SK-N-SH (cell line): ENCODE data around the gene TBCEL. TPM values are rescaled to one million over a fixed set of nuclear protein-coding genes. Genes with fewer than 3 reads are reported as not detected.
"Not testable (repeated sequence)": the region's sequence is repeated elsewhere in the genome, so short reads cannot be mapped to it uniquely, and the experiment has no call there.

Experiments
- CTCF ChIA-PET: fragments of 300-600, 350-600 bp; formaldehyde crosslinking; extraction: SDS; loops from one replicate; lab custom pipeline; 2021; lab: Yijun Ruan, JAX
- POLR2A ChIA-PET: fragments of 350-600 bp; sonication (Branson Sonifier 250); formaldehyde crosslinking; extraction: SDS; loops from one replicate; lab custom pipeline; 2020; ENCODE audit warnings: antibody characterized with exemption, inconsistent platforms; lab: Yijun Ruan, JAX
- DNase-seq: peaks from one replicate; pipeline ENCODE4 v3.0.0; 2012
- H2AFZ ChIP-seq: fragments of 200-600 bp; sonication (generic); 2 replicates; pipeline ENCODE4 v1.8.1; 2016; ENCODE audit warnings: antibody characterized with exemption, mild to moderate bottlenecking, low read depth
- H3F3A ChIP-seq: fragments of 200-600 bp; sonication (generic); replicated peaks from 2 replicates; pipeline ENCODE3; 2016; ENCODE audit warnings: antibody characterized with exemption, mild to moderate bottlenecking; ENCODE audit not compliant: insufficient read depth
- H3K27ac ChIP-seq, 2 experiments: fragments of 200-500 bp in 1 of 2; fragments of 200-600 bp in 1 of 2; sonication (Bioruptor generic) in 1 of 2; sonication (generic), shearing (Covaris generic) in 1 of 2; 2 replicates each; pipeline versions ENCODE4 v1.5.1 to v1.6.1; 2014 to 2016; ENCODE audit warnings: low read depth in 2 of 2, inconsistent platforms in 1 of 2, low read length in 1 of 2, mild to moderate bottlenecking in 1 of 2, mixed read lengths in 1 of 2
- H3K27me3 ChIP-seq: fragments of 200-600 bp; sonication (generic), shearing (Covaris generic); 2 replicates; pipeline ENCODE4 v1.6.1; 2016; ENCODE audit warnings: mixed run types; ENCODE audit not compliant: insufficient read depth
- H3K36me3 ChIP-seq, 2 experiments: fragments of 200-500 bp in 1 of 2; fragments of 200-600 bp in 1 of 2; sonication (Bioruptor generic) in 1 of 2; sonication (generic) in 1 of 2; replicated peaks in 1 of 2; 2 replicates each; pipeline versions ENCODE3 to v1.5.1; 2014 to 2016; ENCODE audit warnings: low read length in 1 of 2, mild to moderate bottlenecking in 1 of 2; ENCODE audit not compliant: insufficient read depth in 2 of 2, control insufficient read depth in 1 of 2
- H3K4me1 ChIP-seq, 2 experiments: fragments of 200-500 bp in 1 of 2; fragments of 200-600 bp in 1 of 2; sonication (Bioruptor generic) in 1 of 2; sonication (generic), shearing (Covaris generic) in 1 of 2; 2 replicates each; pipeline versions ENCODE4 v1.5.1 to v1.6.1; 2014 to 2016; ENCODE audit warnings: low read depth in 1 of 2, low read length in 1 of 2, mixed run types in 1 of 2; ENCODE audit not compliant: insufficient read depth in 2 of 2, control insufficient read depth in 1 of 2
- H3K4me2 ChIP-seq: fragments of 200-600 bp; sonication (generic), shearing (Covaris generic); 2 replicates; pipeline ENCODE4 v1.6.1; 2017; ENCODE audit warnings: mixed run types
- H3K4me3 ChIP-seq, 2 experiments: fragments of 200-500 bp in 1 of 2; fragments of 200-600 bp in 1 of 2; sonication (Bioruptor generic) in 1 of 2; sonication (generic), shearing (Covaris generic) in 1 of 2; 2 replicates each; pipeline versions ENCODE4 v1.5.1 to v1.8.1; 2014 to 2016; ENCODE audit warnings: low read depth in 2 of 2, inconsistent platforms in 1 of 2, low read length in 1 of 2, mild to moderate bottlenecking in 1 of 2, mixed read lengths in 1 of 2, moderate library complexity in 1 of 2
- H3K79me2 ChIP-seq: fragments of 200-600 bp; sonication (generic); 2 replicates; pipeline ENCODE4 v1.8.1; 2017; ENCODE audit warnings: mild to moderate bottlenecking; ENCODE audit not compliant: insufficient read depth
- H3K9ac ChIP-seq: fragments of 200-600 bp; sonication (generic); 2 replicates; pipeline ENCODE4 v1.6.1; 2017; ENCODE audit warnings: mixed run types
- H3K9me2 ChIP-seq: fragments of 200-600 bp; sonication (generic); 2 replicates; pipeline ENCODE4 v1.6.1; 2017; ENCODE audit warnings: mixed run types
- H3K9me3 ChIP-seq: fragments of 200-600 bp; sonication (generic); 2 replicates; pipeline ENCODE4 v1.6.1; 2017; ENCODE audit warnings: mixed run types, mild to moderate bottlenecking, moderate library complexity
- H4K20me1 ChIP-seq: fragments of 200-600 bp; sonication (generic); 2 replicates; pipeline ENCODE4 v1.6.1; 2017; ENCODE audit warnings: mild to moderate bottlenecking, mixed run types; ENCODE audit not compliant: insufficient read depth
- EZH2phosphoT487 ChIP-seq: fragments of 200-600 bp; sonication (generic); IDR thresholded peaks from 2 replicates; pipeline ENCODE4 v1.6.1; 2017; ENCODE audit warnings: low read depth, mixed run types, mild to moderate bottlenecking, antibody characterized with exemption, moderate library complexity, borderline replicate concordance
- FOSL2 ChIP-seq: IDR thresholded peaks from 2 replicates; pipeline ENCODE4 v1.4.0; 2012; ENCODE audit warnings: low read depth, mild to moderate bottlenecking, moderate library complexity, borderline replicate concordance
- GABPA ChIP-seq: IDR thresholded peaks from 2 replicates; pipeline ENCODE4 v1.4.0; 2012; ENCODE audit warnings: low read depth, mild to moderate bottlenecking
- GATA2 ChIP-seq: sonication (generic); formaldehyde crosslinking; IDR thresholded peaks from 2 replicates; pipeline ENCODE4 v1.5.0; 2020; ENCODE audit warnings: mild to moderate bottlenecking, missing genetic modification reagents
- JUND ChIP-seq: IDR thresholded peaks from 2 replicates; pipeline ENCODE4 v1.4.0; 2012
- NFIC ChIP-seq: IDR thresholded peaks from 2 replicates; pipeline ENCODE4 v1.4.0; 2012; ENCODE audit warnings: borderline replicate concordance
- RFX5 ChIP-seq: IDR thresholded peaks from 2 replicates; pipeline ENCODE4 v1.6.1; 2012; ENCODE audit warnings: mild to moderate bottlenecking, improper control_type of control experiment, low read length
- RXRA ChIP-seq: IDR thresholded peaks from 2 replicates; pipeline ENCODE4 v1.4.0; 2012; ENCODE audit warnings: low read depth, mild to moderate bottlenecking, borderline replicate concordance
- TCF12 ChIP-seq: IDR thresholded peaks from 2 replicates; pipeline ENCODE4 v1.4.0; 2012
- TEAD4 ChIP-seq: IDR thresholded peaks from 2 replicates; pipeline ENCODE4 v1.4.0; 2012; ENCODE audit warnings: mild to moderate bottlenecking, borderline replicate concordance; ENCODE audit not compliant: insufficient read depth
- YY1 ChIP-seq: IDR thresholded peaks from 2 replicates; pipeline ENCODE4 v1.4.0; 2012; ENCODE audit warnings: low read depth, mild to moderate bottlenecking
- WGBS: methylation state at CpG from one replicate; pipeline ENCODE4 v1.1.6; 2017; ENCODE audit warnings: low lambda C conversion rate; 5-methylcytosine and 5-hydroxymethylcytosine counted together
- polyA plus RNA-seq, 3 experiments: library from polyadenylated mRNA; depleted of rRNA; stranded (reverse); fragments of >200 nt; gene quantifications; 2 replicates each; pipeline ENCODE4 v1.2.3, GENCODE V29; 2012
- TF ChIP-seq, protein P1 (sequence below): IDR thresholded peaks from 2 replicates; pipeline ENCODE4 v1.4.0; 2012; ENCODE audit warnings: low read depth, borderline replicate concordance
- TF ChIP-seq, protein P2 (sequence below): IDR thresholded peaks from 2 replicates; pipeline ENCODE4 v1.4.0; 2012; ENCODE audit warnings: low read depth
- TF ChIP-seq, protein P3 (sequence below): fragments of 200-600 bp; sonication (generic); IDR thresholded peaks from 2 replicates; pipeline ENCODE4 v1.6.1; 2017; ENCODE audit warnings: antibody characterized with exemption, mild to moderate bottlenecking, moderate library complexity

TBCEL gene
- polyA plus RNA-seq, 1 of the 3 experiments (the other 2 are of a cell fraction), result 5.9 TPM

DNA sequence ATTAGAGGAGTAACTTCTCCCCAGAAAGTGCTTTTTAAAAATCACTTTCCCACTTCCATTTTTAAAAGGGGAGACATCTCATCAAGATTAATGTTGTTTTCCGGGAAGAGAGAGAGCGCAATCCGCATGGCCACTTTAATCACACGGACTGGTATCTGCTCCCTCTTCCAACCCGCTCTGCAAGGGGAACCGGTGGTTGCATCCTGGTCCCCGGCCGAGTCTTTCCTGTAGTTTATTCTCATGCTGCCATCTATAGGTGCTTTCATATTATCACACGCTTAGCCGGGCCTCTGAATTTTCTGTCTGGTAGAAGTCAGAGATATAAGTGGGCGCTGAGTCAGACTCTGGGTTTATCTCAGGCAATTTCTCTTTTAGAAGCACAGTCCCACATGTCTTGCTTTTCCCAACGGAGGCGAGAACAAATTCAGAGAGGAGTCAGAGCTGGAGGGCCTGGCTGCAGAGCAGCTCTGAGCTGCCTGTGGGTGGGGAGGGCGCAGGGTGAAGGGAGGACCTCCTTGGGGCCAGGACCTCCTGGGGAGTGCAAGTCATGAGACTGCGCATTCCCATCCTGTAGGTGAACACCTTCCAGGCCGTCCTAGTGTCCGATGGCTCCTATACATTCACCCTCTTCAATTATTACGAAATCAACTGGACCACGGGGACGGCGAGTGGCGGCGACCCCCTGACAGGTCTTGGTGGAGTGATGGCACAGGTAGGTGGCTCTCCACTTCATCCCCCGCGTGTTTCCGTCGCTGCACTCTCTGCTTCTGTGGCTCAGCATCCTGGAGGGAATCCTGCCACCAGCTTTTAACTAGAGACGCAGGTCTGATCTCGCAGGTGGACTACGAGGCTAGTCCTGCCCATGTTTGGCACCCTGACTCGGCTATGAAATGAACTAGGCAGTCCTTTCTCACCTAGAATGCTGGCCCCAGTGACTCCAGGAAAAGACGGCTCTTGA, 88.9 kb downstream of the TBCEL start (continued):
- TF ChIP-seq, protein P1, sequence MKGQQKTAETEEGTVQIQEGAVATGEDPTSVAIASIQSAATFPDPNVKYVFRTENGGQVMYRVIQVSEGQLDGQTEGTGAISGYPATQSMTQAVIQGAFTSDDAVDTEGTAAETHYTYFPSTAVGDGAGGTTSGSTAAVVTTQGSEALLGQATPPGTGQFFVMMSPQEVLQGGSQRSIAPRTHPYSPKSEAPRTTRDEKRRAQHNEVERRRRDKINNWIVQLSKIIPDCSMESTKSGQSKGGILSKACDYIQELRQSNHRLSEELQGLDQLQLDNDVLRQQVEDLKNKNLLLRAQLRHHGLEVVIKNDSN, result no peak
- no peak for TF ChIP-seq TEAD4
- no peak for TF ChIP-seq RXRA
- TF ChIP-seq RFX5, result no peak
- no peak for TF ChIP-seq YY1
- no peak for TF ChIP-seq JUND
- no peak for TF ChIP-seq FOSL2
- no peak for TF ChIP-seq GABPA
- TF ChIP-seq, protein P2, sequence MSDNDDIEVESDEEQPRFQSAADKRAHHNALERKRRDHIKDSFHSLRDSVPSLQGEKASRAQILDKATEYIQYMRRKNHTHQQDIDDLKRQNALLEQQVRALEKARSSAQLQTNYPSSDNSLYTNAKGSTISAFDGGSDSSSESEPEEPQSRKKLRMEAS, result no peak
- no peak for TF ChIP-seq NFIC

DNA sequence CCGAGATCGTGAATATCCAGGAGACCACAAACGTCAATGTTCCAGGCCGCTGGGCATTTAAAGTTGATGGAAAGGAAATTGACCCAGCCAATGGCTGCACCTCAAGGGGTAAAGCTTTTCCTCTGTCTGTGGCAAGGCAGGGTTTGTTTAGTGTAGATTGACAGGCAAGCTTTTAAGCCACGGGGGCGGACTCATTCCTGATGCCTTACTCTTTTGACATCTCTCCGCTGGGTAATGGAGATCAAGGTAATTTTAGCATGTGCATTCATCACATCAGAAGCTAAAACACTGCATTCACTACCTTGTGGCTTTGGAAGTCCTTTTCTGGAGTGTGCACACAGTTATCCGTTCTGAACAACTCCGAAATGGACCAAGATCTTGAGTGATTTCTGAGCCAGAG, 89.7 kb downstream of the TBCEL start:
- no peak overlapping the region for H3K9ac ChIP-seq
- no peaks in the 10 kb centered on the region for H4K20me1 ChIP-seq
- no peaks in the 10 kb centered on the region for H3K36me3 ChIP-seq
- H3K79me2 ChIP-seq, result no peaks in the 10 kb centered on the region
- no peaks in the 10 kb centered on the region for H3K27me3 ChIP-seq
- H2AFZ ChIP-seq, result no peak overlapping the region
- H3K4me2 ChIP-seq, result no peak overlapping the region
- H3K9me3 ChIP-seq, result no peaks in the 10 kb centered on the region
- TF ChIP-seq, protein P3, sequence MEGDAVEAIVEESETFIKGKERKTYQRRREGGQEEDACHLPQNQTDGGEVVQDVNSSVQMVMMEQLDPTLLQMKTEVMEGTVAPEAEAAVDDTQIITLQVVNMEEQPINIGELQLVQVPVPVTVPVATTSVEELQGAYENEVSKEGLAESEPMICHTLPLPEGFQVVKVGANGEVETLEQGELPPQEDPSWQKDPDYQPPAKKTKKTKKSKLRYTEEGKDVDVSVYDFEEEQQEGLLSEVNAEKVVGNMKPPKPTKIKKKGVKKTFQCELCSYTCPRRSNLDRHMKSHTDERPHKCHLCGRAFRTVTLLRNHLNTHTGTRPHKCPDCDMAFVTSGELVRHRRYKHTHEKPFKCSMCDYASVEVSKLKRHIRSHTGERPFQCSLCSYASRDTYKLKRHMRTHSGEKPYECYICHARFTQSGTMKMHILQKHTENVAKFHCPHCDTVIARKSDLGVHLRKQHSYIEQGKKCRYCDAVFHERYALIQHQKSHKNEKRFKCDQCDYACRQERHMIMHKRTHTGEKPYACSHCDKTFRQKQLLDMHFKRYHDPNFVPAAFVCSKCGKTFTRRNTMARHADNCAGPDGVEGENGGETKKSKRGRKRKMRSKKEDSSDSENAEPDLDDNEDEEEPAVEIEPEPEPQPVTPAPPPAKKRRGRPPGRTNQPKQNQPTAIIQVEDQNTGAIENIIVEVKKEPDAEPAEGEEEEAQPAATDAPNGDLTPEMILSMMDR, result no peak
- TF ChIP-seq GATA2 (CRISPR knock-in tag), result no peak
- TF ChIP-seq TCF12, result no peak
- TF ChIP-seq EZH2phosphoT487, result no peak
- ChIA-PET CTCF (interaction anchor here (1.0 to 6.3 kb wide), 9 partner anchors 9 to 596 kb away, joined by 3 to 37 read pairs (median 4); no protein-coding TSS in a partner anchor), POLR2A (no interaction called here)
- no peak overlapping the region for H3K27ac ChIP-seq
- no peaks in the 10 kb centered on the region for H3F3A ChIP-seq
- 70% methylated on average over 6 of the region's 9 CpGs for WGBS
- no peak for DNase-seq
- no peak overlapping the region for H3K4me3 ChIP-seq
- peaks cover 0 to 17% of the 10 kb centered on the region in 2 experiments; a peak in 2 of 4 replicates for H3K4me1 ChIP-seq
- H3K9me2 ChIP-seq, result no peaks in the 10 kb centered on the region

DNA sequence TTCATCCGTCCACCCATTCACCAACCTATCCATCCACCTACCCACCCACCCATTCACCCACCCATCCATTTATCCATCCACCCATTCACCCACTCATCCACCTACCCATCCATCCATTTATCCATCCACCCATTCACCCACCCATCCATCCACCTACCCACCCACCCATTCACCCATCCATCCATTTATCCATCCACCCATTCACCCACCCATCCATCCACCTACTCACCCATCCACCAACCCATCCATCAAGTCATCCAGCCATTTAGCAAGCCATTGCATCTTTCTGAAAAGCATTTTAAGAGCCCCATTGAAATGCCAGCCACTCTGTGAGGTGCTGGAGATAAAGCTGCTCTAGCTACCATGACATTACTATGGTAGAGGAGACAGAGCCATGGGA, 91.1 kb downstream of the TBCEL start:
- H4K20me1 ChIP-seq, H3K9ac ChIP-seq, DNase-seq, H3K27me3 ChIP-seq, H3K79me2 ChIP-seq, H3K4me3 ChIP-seq, POLR2A ChIA-PET, H2AFZ ChIP-seq, H3K9me2 ChIP-seq, H3K4me2 ChIP-seq, H3K36me3 ChIP-seq, H3F3A ChIP-seq, H3K4me1 ChIP-seq, H3K9me3 ChIP-seq, H3K27ac ChIP-seq: not testable (repeated sequence)
- 74% methylated on average over 1 of the region's 1 CpG for WGBS
- CTCF ChIA-PET, result interaction anchor here (1.1 to 6.3 kb wide), 2 partner anchors 80 to 185 kb away, joined by 4 to 37 read pairs; no protein-coding TSS in a partner anchor
